Peyer's patch (tissue), 4 donors: ENCODE measurements around the gene TSKS.

Experiments used
- POLR2A ChIP-seq, 2 donors: fragments of 450-650 bp; IDR thresholded peaks; one replicate each; pipeline ENCODE4 v1.5.1; 2017; ENCODE audit warnings: antibody characterized with exemption in 2 of 2, mild to moderate bottlenecking in 2 of 2, moderate library complexity in 2 of 2
- TF ChIP-seq, protein P1 (sequence below), 6 experiments: fragments of 450-650 bp in 4 of 6; fragments of 200-600 bp in 2 of 6; sonication (generic) in 1 of 6; IDR thresholded peaks; one replicate each; pipeline ENCODE4 v1.5.1; 2017 to 2019; ENCODE audit warnings: antibody characterized with exemption in 6 of 6, mild to moderate bottlenecking in 3 of 6, moderate library complexity in 1 of 6

DNA sequence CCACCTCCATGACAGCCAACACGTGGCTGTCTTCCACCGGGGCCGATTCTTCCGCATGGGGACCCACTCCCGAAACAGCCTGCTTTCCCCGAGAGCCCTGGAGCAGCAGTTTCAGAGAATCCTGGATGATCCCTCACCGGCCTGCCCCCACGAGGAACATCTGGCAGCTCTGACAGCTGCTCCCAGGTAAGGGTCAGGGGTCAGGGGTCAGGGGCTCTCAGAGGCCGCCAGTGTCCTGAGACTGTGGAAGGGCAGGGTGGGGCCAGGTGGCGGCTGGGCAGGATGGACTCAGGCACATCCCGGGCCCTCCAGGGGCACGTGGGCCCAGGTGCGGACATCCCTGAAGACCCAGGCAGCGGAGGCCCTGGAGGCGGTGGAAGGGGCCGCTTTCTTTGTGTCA is 57.2 kb downstream of the TSKS start:
- TF ChIP-seq POLR2A (IDR thresholded peaks at IDR 0.05) = no peak
- TF ChIP-seq, protein P1, sequence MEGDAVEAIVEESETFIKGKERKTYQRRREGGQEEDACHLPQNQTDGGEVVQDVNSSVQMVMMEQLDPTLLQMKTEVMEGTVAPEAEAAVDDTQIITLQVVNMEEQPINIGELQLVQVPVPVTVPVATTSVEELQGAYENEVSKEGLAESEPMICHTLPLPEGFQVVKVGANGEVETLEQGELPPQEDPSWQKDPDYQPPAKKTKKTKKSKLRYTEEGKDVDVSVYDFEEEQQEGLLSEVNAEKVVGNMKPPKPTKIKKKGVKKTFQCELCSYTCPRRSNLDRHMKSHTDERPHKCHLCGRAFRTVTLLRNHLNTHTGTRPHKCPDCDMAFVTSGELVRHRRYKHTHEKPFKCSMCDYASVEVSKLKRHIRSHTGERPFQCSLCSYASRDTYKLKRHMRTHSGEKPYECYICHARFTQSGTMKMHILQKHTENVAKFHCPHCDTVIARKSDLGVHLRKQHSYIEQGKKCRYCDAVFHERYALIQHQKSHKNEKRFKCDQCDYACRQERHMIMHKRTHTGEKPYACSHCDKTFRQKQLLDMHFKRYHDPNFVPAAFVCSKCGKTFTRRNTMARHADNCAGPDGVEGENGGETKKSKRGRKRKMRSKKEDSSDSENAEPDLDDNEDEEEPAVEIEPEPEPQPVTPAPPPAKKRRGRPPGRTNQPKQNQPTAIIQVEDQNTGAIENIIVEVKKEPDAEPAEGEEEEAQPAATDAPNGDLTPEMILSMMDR (IDR thresholded peaks at IDR 0.05) = no peak
